Activated gamma-delta T cell treated with anti-CD3 and anti-CD28 coated beads, Interleukin-2, amount 50 U/mL, for 16 hours (primary cell): ENCODE data around the gene NR3C1.

ENCODE experiments used
- DNase-seq: peaks from one replicate; pipeline ENCODE4 v3.0.0-alpha.2; 2020; ENCODE audit warnings: low read depth

NR3C1 gene

GRCh38 chr5:143362664-143363227 is 40.7 kb downstream of the NR3C1 start:
- no peak for DNase-seq

- DNase-seq, result no peak
These were observed 42.0 kb downstream of the NR3C1 start for GRCh38 chr5:143361438-143361837.

- no peak for DNase-seq
These were observed 42.7 kb downstream of the NR3C1 start for GRCh38 chr5:143360755-143361154.

GRCh38 chr5:143359869-143360268 is 43.6 kb downstream of the NR3C1 start:
- DNase-seq, result no peak

- DNase-seq, result no peak
These were observed 46.5 kb downstream of the NR3C1 start for GRCh38 chr5:143356855-143357583.

- peak; percentile 24 for DNase-seq
These were observed 47.8 kb downstream of the NR3C1 start for GRCh38 chr5:143355710-143356109.

GRCh38 chr5:143354025-143354424 is 49.5 kb downstream of the NR3C1 start:
- DNase-seq, result no peak

GRCh38 chr5:143352691-143353090 is 50.8 kb downstream of the NR3C1 start:
- peak; percentile 11 for DNase-seq

GRCh38 chr5:143350751-143351602 is 52.5 kb downstream of the NR3C1 start:
- DNase-seq, result no peak

GRCh38 chr5:143350341-143350740 is 53.1 kb downstream of the NR3C1 start:
- no peak for DNase-seq

- DNase-seq, result no peak
These were observed 54.3 kb downstream of the NR3C1 start for GRCh38 chr5:143349177-143349576.

- DNase-seq, result no peak
These were observed 55.7 kb downstream of the NR3C1 start for GRCh38 chr5:143347698-143348344.

- DNase-seq, result no peak
These were observed 56.4 kb downstream of the NR3C1 start for GRCh38 chr5:143347046-143347445.

GRCh38 chr5:143345671-143346440 is 57.6 kb downstream of the NR3C1 start:
- no peak for DNase-seq

- DNase-seq, result no peak
These were observed 60.4 kb downstream of the NR3C1 start for GRCh38 chr5:143343042-143343441.

GRCh38 chr5:143342607-143343006 is 60.9 kb downstream of the NR3C1 start:
- no peak for DNase-seq

- DNase-seq, result no peak
These were observed 61.5 kb downstream of the NR3C1 start for GRCh38 chr5:143341807-143342570.

GRCh38 chr5:143340891-143341685 is 62.4 kb downstream of the NR3C1 start:
- DNase-seq, result no peak

GRCh38 chr5:143338658-143339366 is 64.7 kb downstream of the NR3C1 start:
- DNase-seq, result no peak
